ENCODE measurements around the gene RHOV.

DNA sequence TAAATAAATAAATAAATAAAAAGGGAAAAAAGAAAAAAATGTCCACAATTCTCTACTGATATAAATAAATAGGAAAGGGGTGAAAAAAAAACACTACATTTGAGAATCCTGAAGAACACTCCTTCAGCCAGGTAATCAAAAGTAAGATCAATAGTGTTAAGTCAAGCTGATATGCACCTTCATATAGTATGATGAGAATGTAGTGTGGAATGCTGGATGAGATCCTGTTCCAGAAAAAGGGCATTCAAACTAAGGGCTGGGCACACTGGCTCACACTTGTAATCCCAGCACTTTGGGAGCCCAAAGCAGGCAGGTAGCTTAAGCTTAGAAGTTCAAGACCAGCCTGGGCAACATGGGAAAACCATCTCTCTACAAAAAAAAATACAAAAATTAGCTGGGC lies 15.1 kb upstream of the RHOV start:
- TF ChIP-seq, protein P1, sequence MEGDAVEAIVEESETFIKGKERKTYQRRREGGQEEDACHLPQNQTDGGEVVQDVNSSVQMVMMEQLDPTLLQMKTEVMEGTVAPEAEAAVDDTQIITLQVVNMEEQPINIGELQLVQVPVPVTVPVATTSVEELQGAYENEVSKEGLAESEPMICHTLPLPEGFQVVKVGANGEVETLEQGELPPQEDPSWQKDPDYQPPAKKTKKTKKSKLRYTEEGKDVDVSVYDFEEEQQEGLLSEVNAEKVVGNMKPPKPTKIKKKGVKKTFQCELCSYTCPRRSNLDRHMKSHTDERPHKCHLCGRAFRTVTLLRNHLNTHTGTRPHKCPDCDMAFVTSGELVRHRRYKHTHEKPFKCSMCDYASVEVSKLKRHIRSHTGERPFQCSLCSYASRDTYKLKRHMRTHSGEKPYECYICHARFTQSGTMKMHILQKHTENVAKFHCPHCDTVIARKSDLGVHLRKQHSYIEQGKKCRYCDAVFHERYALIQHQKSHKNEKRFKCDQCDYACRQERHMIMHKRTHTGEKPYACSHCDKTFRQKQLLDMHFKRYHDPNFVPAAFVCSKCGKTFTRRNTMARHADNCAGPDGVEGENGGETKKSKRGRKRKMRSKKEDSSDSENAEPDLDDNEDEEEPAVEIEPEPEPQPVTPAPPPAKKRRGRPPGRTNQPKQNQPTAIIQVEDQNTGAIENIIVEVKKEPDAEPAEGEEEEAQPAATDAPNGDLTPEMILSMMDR (IDR thresholded peaks at IDR 0.05): no peak
- no peak for TF ChIP-seq ZFX (IDR thresholded peaks at IDR 0.05; ENCODE audit: borderline replicate concordance)

Measured in 22Rv1 (cell line).